ENCODE data around the gene PPIL4. TPM values are rescaled to one million over a fixed set of nuclear protein-coding genes. Genes with fewer than 3 reads are reported as not detected.

The PPIL4 gene
- total and polyA plus RNA-seq, 2 of the 13 experiments (the other 11 are each of a cell fraction or from before 2014, with no cell fraction given), result 5.5 to 46.0 TPM

- TF ChIP-seq FOXP4 (CRISPR knock-in tag; IDR thresholded peaks at IDR 0.05), result no peak
- peak; percentile 49; the same call in 1 of the 2 replicates for TF ChIP-seq ZNF83 (CRISPR knock-in tag; IDR thresholded peaks at IDR 0.05; ENCODE audit: borderline replicate concordance)
- TF ChIP-seq ZNF564 (CRISPR knock-in tag; IDR thresholded peaks at IDR 0.05), result peak; percentile 84; the same call in 1 of the 2 replicates
- TF ChIP-seq ZNF562 (CRISPR knock-in tag; IDR thresholded peaks at IDR 0.05; ENCODE audit: borderline replicate concordance), result no peak
- TF ChIP-seq ZSCAN20 (CRISPR knock-in tag; IDR thresholded peaks at IDR 0.05; ENCODE audit: borderline replicate concordance), result no peak
- TF ChIP-seq ZBTB4 (CRISPR knock-in tag; IDR thresholded peaks at IDR 0.05; ENCODE audit: borderline replicate concordance), result no peak
- peak; percentile 73; the same call in 1 of the 2 replicates for TF ChIP-seq CSRNP1 (CRISPR knock-in tag; IDR thresholded peaks at IDR 0.05)
- no peak for TF ChIP-seq ZNF484 (CRISPR knock-in tag; IDR thresholded peaks at IDR 0.05; ENCODE audit: borderline replicate concordance, low read depth)
- no peak for TF ChIP-seq ZBTB7A (CRISPR knock-in tag; IDR thresholded peaks at IDR 0.05)
- TF ChIP-seq GATAD2A (CRISPR knock-in tag; IDR thresholded peaks at IDR 0.05), result no peak
- TF ChIP-seq HIVEP1 (CRISPR knock-in tag; IDR thresholded peaks at IDR 0.05), result peak; percentile 84
- no peak for TF ChIP-seq TSC22D2 (CRISPR knock-in tag; IDR thresholded peaks at IDR 0.05; ENCODE audit: borderline replicate concordance)
- TF ChIP-seq ZNF432 (CRISPR knock-in tag; IDR thresholded peaks at IDR 0.05; ENCODE audit: borderline replicate concordance), result no peak
- TF ChIP-seq NFKB2 (CRISPR knock-in tag; IDR thresholded peaks at IDR 0.05; ENCODE audit: borderline replicate concordance), result peak; percentile 90; the same call in 1 of the 2 replicates
- TF ChIP-seq PREB (CRISPR knock-in tag; IDR thresholded peaks at IDR 0.05), result no peak
- no peak for TF ChIP-seq KDM6A (CRISPR knock-in tag; IDR thresholded peaks at IDR 0.05; ENCODE audit: low read depth)
- peak; percentile 18 for TF ChIP-seq TEAD3 (CRISPR knock-in tag; optimal IDR thresholded peaks at IDR 0.05; ENCODE audit: borderline replicate concordance)
- TF ChIP-seq PRMT3 (CRISPR knock-in tag; IDR thresholded peaks at IDR 0.05; ENCODE audit: borderline replicate concordance, low read depth), result peak; percentile 73; the same call in 1 of the 2 replicates
- peak; percentile 30; the same call in 1 of the 2 replicates for TF ChIP-seq ZNF20 (CRISPR knock-in tag; IDR thresholded peaks at IDR 0.05)
- TF ChIP-seq KAT8 (CRISPR knock-in tag; IDR thresholded peaks at IDR 0.05), result 0 out of 2 replicates have a peak, but pooled peaks have one; percentile 20
- no peak for TF ChIP-seq SYNCRIP (IDR thresholded peaks at IDR 0.05; ENCODE audit: insufficient read depth, low read depth, low read length)
- no peak for TF ChIP-seq KLF11 (CRISPR knock-in tag; IDR thresholded peaks at IDR 0.05)
Measured at GRCh38 chr6:149566410-149567193, 20.8 kb upstream of the PPIL4 start (continued).
